BE2C (cell line): ENCODE measurements around the gene SCUBE2.
A peak's percentile ranks its signal among the peaks of the same experiment; 100 is the strongest.

Experiments used
- DNase-seq: peaks from one replicate; pipeline ENCODE4 v3.0.0-alpha.2; 2020
- H3K27me3 ChIP-seq: fragments of 250-450 bp; sonication (Bioruptor Pico); 2 replicates; pipeline ENCODE4 v1.5.1; 2020; ENCODE audit warnings: mild to moderate bottlenecking
- H3K36me3 ChIP-seq: fragments of 250-450 bp; sonication (Bioruptor Pico); 2 replicates; pipeline ENCODE4 v1.5.1; 2020; ENCODE audit warnings: mild to moderate bottlenecking
- H3K4me1 ChIP-seq: fragments of 250-450 bp; sonication (Bioruptor Pico); 2 replicates; pipeline ENCODE4 v1.5.1; 2020
- H3K4me3 ChIP-seq: 2 replicates; pipeline ENCODE4 v1.5.1; 2011; ENCODE audit warnings: low read depth, low read length
- H3K9me3 ChIP-seq: fragments of 250-450 bp; sonication (Bioruptor Pico); 2 replicates; pipeline ENCODE4 v1.5.1; 2020
- TF ChIP-seq, protein P1 (sequence below): IDR thresholded peaks from 2 replicates; pipeline ENCODE4 v1.5.1; 2012; ENCODE audit warnings: mild to moderate bottlenecking, low read depth, low read length

SCUBE2 gene

DNA sequence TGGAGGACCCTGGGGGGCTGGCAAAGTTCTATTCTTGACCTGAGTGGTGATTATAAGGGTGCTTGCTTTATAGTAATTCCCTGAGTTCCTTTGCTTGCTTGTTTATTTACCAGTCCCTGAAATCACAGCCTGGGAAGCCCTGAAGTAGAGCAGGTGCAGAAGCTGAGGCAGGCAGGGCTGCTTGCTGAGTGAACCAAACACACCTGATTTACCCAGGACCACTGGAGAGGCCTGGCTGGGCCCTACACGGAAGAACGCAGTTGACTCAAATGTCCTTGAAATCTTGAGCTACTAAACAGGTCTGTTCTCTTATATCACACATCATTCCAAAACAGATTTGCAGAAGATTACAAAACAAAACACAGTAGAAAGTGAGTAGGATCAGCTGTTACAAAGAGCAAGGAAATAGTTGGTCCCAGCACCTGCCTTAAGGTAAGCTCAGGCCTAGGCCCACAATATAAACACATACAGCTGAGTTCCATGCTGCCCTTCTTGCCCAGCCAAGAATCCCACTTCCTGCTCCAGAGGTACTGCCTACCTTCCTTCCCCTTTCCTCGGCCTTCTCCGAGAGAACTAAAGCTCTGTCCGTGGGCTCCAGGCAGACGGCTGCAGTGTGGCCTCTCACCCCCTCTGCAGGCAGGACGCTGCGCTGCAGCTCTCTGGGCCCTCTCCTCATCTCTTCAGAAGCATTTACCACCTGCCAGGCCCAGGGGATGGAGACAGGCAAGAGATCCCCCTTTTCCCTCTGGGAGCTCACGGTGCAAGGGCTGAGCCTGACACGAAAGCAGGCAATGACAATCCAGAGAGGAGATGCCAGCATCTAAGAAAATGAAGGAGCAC is 46.1 kb upstream of the SCUBE2 start:
- TF ChIP-seq, protein P1, sequence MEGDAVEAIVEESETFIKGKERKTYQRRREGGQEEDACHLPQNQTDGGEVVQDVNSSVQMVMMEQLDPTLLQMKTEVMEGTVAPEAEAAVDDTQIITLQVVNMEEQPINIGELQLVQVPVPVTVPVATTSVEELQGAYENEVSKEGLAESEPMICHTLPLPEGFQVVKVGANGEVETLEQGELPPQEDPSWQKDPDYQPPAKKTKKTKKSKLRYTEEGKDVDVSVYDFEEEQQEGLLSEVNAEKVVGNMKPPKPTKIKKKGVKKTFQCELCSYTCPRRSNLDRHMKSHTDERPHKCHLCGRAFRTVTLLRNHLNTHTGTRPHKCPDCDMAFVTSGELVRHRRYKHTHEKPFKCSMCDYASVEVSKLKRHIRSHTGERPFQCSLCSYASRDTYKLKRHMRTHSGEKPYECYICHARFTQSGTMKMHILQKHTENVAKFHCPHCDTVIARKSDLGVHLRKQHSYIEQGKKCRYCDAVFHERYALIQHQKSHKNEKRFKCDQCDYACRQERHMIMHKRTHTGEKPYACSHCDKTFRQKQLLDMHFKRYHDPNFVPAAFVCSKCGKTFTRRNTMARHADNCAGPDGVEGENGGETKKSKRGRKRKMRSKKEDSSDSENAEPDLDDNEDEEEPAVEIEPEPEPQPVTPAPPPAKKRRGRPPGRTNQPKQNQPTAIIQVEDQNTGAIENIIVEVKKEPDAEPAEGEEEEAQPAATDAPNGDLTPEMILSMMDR = peak; percentile 84
- H3K36me3 ChIP-seq = no peaks in the 10 kb centered on the region; the same call in 1 of the 2 replicates
- no peak overlapping the region for H3K4me3 ChIP-seq
- H3K4me1 ChIP-seq = no peaks in the 10 kb centered on the region
- no peaks in the 10 kb centered on the region for H3K27me3 ChIP-seq
- DNase-seq = peak; percentile 66
- H3K9me3 ChIP-seq = no peaks in the 10 kb centered on the region

GRCh38 chr11:9136741-9137140 is 45.3 kb upstream of the SCUBE2 start:
- H3K4me1 ChIP-seq = no peaks in the 10 kb centered on the region
- TF ChIP-seq, protein P1 = no peak
- no peaks in the 10 kb centered on the region for H3K27me3 ChIP-seq
- H3K4me3 ChIP-seq = no peak overlapping the region
- no peaks in the 10 kb centered on the region for H3K9me3 ChIP-seq
- no peak for DNase-seq
- H3K36me3 ChIP-seq = no peaks in the 10 kb centered on the region; the same call in 1 of the 2 replicates

DNA sequence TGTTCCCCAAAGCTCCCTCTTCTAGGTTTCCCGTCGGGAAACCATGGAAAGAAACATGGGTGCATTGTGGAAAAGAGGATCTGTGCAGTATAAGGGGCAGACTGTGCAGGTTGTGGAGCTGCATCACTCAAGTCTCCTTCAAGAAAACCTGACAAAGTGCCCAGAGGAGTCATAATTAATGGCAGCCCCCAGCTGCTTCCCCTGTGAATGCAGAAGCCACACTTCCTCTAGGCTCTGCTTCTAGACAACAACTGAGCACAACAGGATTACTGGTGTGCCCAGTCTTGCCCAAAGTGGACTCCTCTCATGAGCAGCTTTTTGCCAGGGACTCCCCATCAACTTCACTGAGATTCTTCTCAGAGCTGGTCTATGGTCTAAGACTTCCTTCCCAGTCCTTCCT is 42.6 kb upstream of the SCUBE2 start:
- TF ChIP-seq, protein P1 = no peak
- Histone ChIP-seq H3K4me3 (no peak overlapping the region), H3K36me3 (no peaks in the 10 kb centered on the region), H3K9me3 (no peaks in the 10 kb centered on the region), H3K27me3 (no peaks in the 10 kb centered on the region), H3K4me1 (no peaks in the 10 kb centered on the region)
- DNase-seq = no peak

- no peaks in the 10 kb centered on the region for H3K4me1 ChIP-seq
- no peak overlapping the region for H3K4me3 ChIP-seq
- no peaks in the 10 kb centered on the region for H3K36me3 ChIP-seq
- H3K9me3 ChIP-seq = no peaks in the 10 kb centered on the region
- TF ChIP-seq, protein P1 = no peak
- DNase-seq = no peak
- no peaks in the 10 kb centered on the region for H3K27me3 ChIP-seq
Observed at GRCh38 chr11:9132203-9132878, 40.9 kb upstream of the SCUBE2 start.

GRCh38 chr11:9130297-9130696 is 38.9 kb upstream of the SCUBE2 start:
- Histone ChIP-seq H3K4me3 (no peak overlapping the region), H3K4me1 (no peaks in the 10 kb centered on the region), H3K9me3 (no peaks in the 10 kb centered on the region), H3K27me3 (no peaks in the 10 kb centered on the region), H3K36me3 (no peaks in the 10 kb centered on the region)
- TF ChIP-seq, protein P1 = no peak
- no peak for DNase-seq

DNA sequence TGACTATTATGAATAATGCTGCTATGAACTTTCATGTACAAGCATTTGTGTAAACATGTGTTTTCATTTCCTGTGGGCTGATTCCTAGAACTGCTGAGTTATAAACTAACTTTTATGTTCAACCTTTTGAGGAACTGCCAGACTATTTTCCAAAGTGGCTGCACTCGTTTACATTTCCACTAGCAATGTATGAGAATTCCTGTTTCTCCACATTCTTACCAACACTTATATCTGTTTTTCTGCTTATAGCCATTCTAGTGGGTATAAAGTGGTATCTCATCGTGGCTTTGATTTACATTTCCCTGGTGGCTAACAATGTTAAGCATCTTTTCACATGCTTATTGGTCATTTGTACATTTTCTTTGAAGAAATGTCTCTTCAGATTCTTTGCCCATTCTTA is 35.2 kb upstream of the SCUBE2 start:
- Histone ChIP-seq H3K27me3 (no peaks in the 10 kb centered on the region), H3K9me3 (no peaks in the 10 kb centered on the region), H3K4me3 (no peak overlapping the region), H3K36me3 (no peaks in the 10 kb centered on the region), H3K4me1 (no peaks in the 10 kb centered on the region)
- no peak for DNase-seq
- TF ChIP-seq, protein P1 = no peak
